ENCODE measurements around the gene EPB41L2.
"Not testable (repeated sequence)": the region's sequence is repeated elsewhere in the genome, so short reads cannot be mapped to it uniquely, and the experiment has no call there.

EPB41L2 gene

GRCh38 chr6:130935978-130936377, 127.1 kb downstream of the EPB41L2 start:
- no peak for DNase-seq

DNA sequence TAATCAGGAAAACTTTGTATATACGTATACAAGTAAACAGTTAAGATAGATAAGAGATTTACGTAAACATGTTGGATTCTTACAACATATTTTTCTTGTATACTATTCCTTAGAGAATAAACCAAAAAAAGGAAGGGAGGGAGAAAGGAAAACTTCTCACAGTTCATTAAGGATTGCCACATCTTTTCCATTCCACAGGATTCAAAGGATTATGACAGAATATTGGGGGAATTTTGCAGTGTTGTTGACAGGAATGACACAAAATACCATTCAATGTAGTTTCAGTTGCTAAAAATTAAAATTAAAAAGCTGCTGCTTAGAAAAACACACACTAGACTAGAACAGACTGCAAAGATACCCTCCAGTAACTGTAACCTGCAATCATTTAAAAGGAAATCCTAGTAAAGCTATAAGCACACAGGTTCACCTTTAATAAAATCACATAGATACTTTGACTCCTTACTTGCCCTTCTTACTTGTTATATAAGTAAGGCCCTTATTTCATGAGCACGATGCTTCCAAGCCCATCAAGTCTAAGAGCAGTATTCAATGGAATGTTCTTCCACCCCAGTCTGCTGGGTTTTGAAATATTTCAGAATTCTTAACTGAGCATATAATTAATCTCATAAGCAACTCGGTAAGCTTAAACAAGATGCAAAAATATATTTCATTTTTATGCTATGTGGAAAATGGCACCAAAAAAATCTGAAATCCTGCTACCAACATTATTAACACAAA, 128.0 kb downstream of the EPB41L2 start:
- DNase-seq: no peak

GRCh38 chr6:130933712-130934200, 129.3 kb downstream of the EPB41L2 start:
- DNase-seq: no peak

DNA sequence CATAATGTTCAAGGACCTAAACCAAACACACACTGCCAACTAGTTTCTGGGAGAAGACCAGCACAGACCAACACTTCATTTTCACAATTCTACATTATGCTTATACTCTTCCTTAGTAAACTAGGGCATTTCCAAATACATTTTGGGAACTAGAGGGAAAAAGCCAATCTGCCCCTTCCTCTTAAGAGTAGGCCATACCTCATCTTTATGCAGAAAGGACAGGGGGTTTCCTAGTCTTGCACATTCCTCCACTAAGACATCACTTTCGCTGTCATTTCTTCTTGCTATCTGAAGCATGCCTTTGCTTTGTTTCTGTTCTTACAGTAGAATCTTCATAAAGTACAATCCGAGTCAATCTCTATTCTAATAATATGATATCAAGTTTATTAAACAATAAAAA, 130.1 kb downstream of the EPB41L2 start:
- no peak for DNase-seq

GRCh38 chr6:130932438-130932837, 130.6 kb downstream of the EPB41L2 start:
- no peak for DNase-seq

- no peak for DNase-seq
Measured at GRCh38 chr6:130931683-130932082, 131.4 kb downstream of the EPB41L2 start.

GRCh38 chr6:130929036-130929678, 133.9 kb downstream of the EPB41L2 start:
- no peak for DNase-seq

GRCh38 chr6:130928158-130928912, 134.7 kb downstream of the EPB41L2 start:
- no peak for DNase-seq

DNA sequence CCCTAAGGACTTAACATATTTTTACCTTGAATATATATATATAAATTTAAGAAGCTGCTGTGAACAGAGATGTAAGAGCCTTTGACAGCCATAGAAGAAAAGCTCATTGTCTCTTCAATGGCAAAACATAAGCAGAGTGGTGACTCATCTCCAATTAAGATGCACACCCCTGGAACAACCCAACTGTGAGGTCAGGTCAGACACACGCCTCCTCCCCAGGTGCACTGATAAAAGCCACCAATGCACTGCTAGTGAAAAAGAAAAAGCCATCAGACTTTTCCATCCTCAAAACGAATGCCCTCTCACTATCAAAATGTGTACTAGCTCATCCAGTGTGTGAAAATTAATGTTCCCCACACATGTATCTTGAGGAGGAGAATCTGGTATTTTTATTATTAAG, 135.7 kb downstream of the EPB41L2 start:
- no peak for DNase-seq

GRCh38 chr6:130923350-130923749, 139.7 kb downstream of the EPB41L2 start:
- DNase-seq: no peak

DNA sequence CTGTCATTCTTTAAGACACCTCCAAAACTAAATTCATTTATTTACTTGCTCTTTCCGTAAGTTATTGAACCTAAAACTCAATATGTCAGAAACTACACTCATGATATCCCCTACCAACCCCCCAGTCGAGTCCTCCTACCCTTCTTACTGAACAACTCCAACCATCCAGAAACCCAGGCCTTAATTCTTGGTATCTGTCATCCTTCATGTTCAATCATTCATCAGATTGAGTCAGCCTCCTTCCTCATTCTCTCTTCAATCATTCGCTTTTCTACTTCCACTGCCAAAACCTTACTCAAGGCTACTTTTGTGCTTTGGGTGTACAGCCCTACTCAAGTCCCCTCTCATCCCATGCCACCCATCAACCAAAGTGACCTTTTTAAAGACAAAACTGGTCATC, 140.1 kb downstream of the EPB41L2 start:
- no peak for DNase-seq

- DNase-seq: no peak
Measured at GRCh38 chr6:130920969-130921368, 142.1 kb downstream of the EPB41L2 start.

DNA sequence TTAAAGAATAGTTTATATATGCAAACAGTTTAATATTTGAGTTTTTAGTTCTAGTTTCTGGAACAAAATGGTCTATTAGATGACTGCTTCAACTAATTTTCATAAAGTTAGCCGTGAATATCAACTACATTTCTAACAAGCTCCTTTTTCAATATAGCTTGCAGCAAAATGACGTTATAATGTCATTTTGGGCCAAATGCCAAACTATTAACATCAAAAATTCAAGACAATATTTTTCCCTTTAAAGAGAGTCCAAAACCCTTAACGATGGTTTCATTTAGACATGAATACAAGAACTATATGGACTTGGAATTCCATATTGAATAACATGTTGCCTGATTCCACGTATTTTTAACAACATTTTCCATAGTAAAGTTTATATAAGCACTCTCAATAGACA, 144.9 kb downstream of the EPB41L2 start:
- no peak for DNase-seq

DNA sequence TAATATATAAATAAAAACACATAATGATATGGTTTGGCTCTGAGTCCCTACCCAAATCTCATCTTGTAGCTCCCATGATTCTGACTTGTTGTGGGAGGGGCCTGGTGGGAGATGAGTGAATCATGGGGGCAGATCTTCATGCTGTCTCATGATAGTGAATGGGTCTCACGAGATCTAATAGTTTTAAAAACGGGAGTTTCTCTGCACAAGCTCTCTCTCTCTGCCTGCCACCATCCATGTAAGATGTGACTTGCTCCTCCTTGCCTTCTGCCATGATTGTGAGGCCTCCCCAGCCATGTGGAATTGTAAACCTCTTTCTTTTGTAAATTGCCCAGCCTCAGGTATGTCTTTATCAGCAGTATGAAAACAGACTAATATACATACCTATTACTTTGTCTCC, 147.4 kb downstream of the EPB41L2 start:
- DNase-seq: not testable (repeated sequence)

DNA sequence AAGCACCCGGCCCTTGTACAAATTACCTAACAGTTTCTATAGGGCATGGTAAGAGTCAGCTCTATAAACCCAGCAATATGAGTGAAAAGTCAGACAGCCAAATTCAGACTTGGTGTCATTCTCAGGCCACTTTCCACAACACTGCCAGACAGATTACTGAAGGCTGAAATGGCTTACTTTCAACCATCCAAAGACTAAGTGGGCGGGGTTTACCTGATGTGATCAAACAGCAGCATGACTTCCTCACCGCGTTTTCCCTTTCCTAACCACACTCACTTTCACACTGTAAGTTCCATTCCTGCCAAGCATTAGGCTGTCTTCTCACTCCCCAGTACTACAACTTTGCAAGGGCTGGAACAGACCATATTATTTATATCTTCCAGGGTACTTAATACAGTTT, 149.9 kb downstream of the EPB41L2 start:
- DNase-seq: peak in 1 of 2 donors; percentile 11

DNA sequence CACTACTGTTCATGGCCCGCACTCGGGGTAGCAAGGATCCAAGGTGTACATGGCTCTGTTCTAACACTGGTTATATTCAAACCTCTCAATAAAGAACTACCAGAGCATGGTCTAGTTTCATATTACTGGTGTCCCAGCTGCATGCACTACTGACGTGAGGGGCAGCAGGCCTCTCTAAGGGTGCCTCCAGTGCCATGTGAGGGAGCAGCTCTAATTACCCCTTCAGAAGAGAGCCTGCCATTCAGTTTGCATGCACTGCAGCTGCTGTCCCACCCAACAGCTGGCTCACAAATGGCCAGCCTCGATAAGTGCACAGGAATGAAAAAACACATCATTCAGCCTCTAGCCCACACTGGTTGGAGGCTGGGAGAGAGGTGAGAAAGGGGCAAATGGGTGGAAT, 150.6 kb downstream of the EPB41L2 start:
- DNase-seq: no peak

DNA sequence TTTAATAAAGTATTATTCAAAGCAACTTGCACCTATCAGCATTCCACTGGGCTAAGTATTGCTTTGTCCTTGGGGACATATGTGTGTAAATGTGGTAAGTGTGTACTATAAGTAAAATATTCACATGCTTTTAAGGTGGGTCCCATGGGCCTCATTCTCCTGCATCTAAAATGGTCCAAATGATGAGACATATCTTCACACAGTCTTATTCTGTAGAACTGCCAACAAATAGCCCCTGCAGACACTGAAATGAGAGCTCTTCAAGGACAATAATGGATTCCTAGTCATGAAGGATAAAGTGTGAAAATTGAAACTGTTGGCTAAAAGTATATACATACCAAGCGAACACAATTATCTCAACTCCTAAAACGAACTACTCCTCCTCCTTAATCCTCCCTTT, 154.1 kb downstream of the EPB41L2 start:
- DNase-seq: no peak

DNA sequence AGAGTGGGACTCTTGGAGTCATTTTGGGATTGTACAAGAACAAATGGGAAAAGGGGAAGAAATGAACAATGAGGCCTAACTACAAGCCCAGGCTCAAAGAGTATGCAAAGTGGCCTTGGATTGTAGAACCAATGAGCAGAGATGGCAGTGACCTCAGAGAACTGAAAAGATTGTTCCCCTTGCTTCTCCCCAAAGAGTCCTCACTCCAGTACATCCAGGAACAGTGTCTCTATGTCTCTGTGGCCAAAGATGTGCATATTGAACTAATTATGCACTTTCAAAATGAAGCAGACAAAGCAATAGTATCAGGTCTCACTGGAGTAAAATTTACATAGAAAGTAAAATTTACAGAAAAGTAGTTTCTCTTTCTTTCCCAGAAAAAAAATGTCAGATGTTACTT, 154.9 kb downstream of the EPB41L2 start:
- no peak for DNase-seq

DNA sequence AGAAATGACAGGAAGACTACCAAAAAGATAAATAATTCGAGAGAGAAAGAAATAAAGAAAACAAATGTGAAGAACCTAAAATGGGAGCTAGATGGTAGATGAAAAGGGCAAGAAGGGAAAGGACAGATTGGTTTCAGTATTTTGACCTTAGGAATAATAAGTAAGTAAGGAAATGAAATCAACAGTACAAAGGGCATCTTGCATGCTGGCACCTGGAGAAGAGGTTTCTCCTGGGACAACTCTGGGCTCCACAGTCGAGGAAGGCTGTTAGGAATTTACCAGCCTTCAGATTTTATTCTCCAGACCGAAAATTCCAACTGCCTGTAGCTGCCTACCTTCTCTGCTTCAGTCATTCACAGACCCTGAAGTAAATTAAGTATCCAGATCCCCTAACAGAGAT, 155.4 kb downstream of the EPB41L2 start:
- no peak for DNase-seq

DNA sequence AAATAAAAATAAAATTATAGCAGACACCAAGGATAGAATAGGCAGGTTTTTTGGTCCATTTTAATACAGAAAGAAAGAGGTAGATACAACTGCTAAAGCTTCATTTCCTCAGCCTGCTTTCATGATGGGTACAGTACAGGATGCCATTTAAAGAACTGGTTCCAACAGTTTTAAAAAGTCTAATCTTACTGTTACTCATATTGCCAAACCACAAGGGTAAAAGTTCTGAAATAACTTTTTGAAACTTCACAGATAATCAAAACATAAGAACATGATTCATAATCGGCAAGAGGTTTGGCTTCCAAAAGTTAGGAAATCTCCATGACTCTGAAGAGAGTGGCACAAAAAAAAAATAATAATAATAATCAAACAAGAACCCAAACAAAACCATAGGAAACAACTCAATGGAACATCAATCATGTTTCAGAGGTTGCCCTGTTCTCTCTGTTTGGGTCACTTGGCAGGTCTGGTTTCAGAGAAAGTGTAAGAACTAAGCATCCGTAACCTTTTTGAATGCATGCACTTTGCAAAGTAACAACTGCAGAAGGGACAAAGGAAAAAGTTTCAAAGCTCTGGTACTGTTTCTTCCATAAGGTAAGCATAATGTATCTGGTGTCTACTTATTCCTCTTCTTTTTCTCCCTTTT, 156.2 kb downstream of the EPB41L2 start:
- DNase-seq: no peak

GRCh38 chr6:130903602-130904001, 159.4 kb downstream of the EPB41L2 start:
- DNase-seq: no peak

GRCh38 chr6:130903007-130903406, 160.0 kb downstream of the EPB41L2 start:
- no peak for DNase-seq

- no peak for DNase-seq
Measured at GRCh38 chr6:130900913-130901312, 162.1 kb downstream of the EPB41L2 start.
